PC-9 (cell line): Measurements from ENCODE around the gene CD22.

Source experiments
- CTCF ChIP-seq: fragments of 200-600 bp; sonication (generic); conservative IDR thresholded peaks from 2 replicates; pipeline ENCODE4 v1.6.1; 2017; ENCODE audit warnings: mixed run types, antibody characterized with exemption, mild to moderate bottlenecking, moderate library complexity
- EZH2 ChIP-seq: fragments of 200-600 bp; sonication (generic); IDR thresholded peaks from 2 replicates; pipeline ENCODE4 v1.8.0; 2017; ENCODE audit warnings: antibody characterized with exemption, low read depth

GRCh38 chr19:35301961-35302360, 27.0 kb upstream of the CD22 start:
- TF ChIP-seq CTCF (no peak), EZH2 (no peak)
